ENCODE measurements around the gene COG6. TPM values are rescaled to one million over a fixed set of nuclear protein-coding genes. Genes with fewer than 3 reads are reported as not detected.

Gene COG6
- total and polyA plus RNA-seq, 4 donors: 4.5 to 10.7 (median 8.0) TPM

DNA sequence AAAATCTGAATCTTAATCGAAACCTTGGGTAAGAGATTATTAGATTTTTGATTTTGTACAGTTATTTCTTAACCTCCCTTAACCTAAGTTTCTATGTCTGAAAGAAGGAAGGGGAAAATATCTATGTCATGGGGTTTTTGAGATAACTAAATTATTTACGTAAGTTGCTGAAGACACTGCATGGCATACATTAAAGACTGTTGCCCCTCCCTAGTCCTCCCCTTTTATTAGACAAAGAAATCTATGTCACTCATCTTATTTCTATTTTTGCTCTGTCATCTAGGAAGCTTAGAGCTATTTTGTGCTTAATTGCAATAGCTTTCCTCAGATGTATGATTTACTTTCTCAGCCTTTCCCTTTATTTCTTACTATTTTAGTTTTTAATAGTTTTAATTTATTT lies 15.0 kb downstream of the COG6 start (continued):
- no peak for TF ChIP-seq RXRA (IDR thresholded peaks at IDR 0.05)
- no peak for TF ChIP-seq TAF1 (conservative IDR thresholded peaks at IDR 0.05)
- no peak for TF ChIP-seq YY1 (IDR thresholded peaks at IDR 0.05)
- no peak for TF ChIP-seq SP1 (IDR thresholded peaks at IDR 0.05)
- TF ChIP-seq HNF4A (conservative IDR thresholded peaks at IDR 0.05): no peak
- no peak for TF ChIP-seq FOXA2 (IDR thresholded peaks at IDR 0.05)
- TF ChIP-seq JUND (IDR thresholded peaks at IDR 0.05): no peak
- TF ChIP-seq MAX (IDR thresholded peaks at IDR 0.05): no peak
- no peak for TF ChIP-seq HNF4G (IDR thresholded peaks at IDR 0.05)
- TF ChIP-seq RAD21 (IDR thresholded peaks at IDR 0.05): no peak

GRCh38 chr13:39672378-39673132 lies 17.1 kb downstream of the COG6 start:
- DNase-seq (ENCODE audit: low spot score): no peak
- Histone ChIP-seq H3K4me1 (ENCODE audit: control insufficient read depth in 4 of 4, insufficient read depth in 4 of 4, low read length in 3 of 4) (no peaks in the 10 kb centered on the region), H3K27ac (ENCODE audit: low read depth in 1 of 2, low read length in 2 of 2) (no peak overlapping the region), H3K4me3 (ENCODE audit: low read depth in 1 of 3, low read length in 3 of 3) (no peak overlapping the region), H3K27me3 (ENCODE audit: control insufficient read depth in 4 of 4, insufficient read depth in 4 of 4, low read length in 3 of 4) (no peaks in the 10 kb centered on the region), H3K9ac (ENCODE audit: low read depth in 1 of 2, low read length in 2 of 2) (no peak overlapping the region), H3K9me3 (ENCODE audit: control insufficient read depth in 4 of 4, low read length in 3 of 4) (no peaks in the 10 kb centered on the region), H3K36me3 (ENCODE audit: control insufficient read depth in 4 of 4, insufficient read depth in 3 of 4, low read depth in 1 of 4, low read length in 3 of 4) (peaks cover 0 to 3% (median 0%) of the 10 kb centered on the region in 4 donors)
- WGBS: 98% methylated on average over 3 of the region's 3 CpGs
- TF ChIP-seq YY1 (IDR thresholded peaks at IDR 0.05) (no peak), NR2F2 (IDR thresholded peaks at IDR 0.05) (no peak), RXRA (IDR thresholded peaks at IDR 0.05) (no peak), FOXA1 (IDR thresholded peaks at IDR 0.05) (no peak), MAX (IDR thresholded peaks at IDR 0.05) (no peak), CTCF (IDR thresholded peaks at IDR 0.05; ENCODE audit: low read depth, low read length, missing input control) (no peak), JUND (IDR thresholded peaks at IDR 0.05) (no peak), RAD21 (IDR thresholded peaks at IDR 0.05) (no peak), EGR1 (IDR thresholded peaks at IDR 0.05; ENCODE audit: low read depth in 2 of 2) (no peak), GABPA (IDR thresholded peaks at IDR 0.05 in 1 of 2, conservative IDR thresholded peaks at IDR 0.05 in 1 of 2) (no peak), HNF4G (IDR thresholded peaks at IDR 0.05) (no peak), TAF1 (conservative IDR thresholded peaks at IDR 0.05) (no peak), ATF3 (IDR thresholded peaks at IDR 0.05) (no peak), FOXA2 (IDR thresholded peaks at IDR 0.05) (no peak), HNF4A (conservative IDR thresholded peaks at IDR 0.05) (no peak), SP1 (IDR thresholded peaks at IDR 0.05) (no peak)
- TF ChIP-seq, protein P1, sequence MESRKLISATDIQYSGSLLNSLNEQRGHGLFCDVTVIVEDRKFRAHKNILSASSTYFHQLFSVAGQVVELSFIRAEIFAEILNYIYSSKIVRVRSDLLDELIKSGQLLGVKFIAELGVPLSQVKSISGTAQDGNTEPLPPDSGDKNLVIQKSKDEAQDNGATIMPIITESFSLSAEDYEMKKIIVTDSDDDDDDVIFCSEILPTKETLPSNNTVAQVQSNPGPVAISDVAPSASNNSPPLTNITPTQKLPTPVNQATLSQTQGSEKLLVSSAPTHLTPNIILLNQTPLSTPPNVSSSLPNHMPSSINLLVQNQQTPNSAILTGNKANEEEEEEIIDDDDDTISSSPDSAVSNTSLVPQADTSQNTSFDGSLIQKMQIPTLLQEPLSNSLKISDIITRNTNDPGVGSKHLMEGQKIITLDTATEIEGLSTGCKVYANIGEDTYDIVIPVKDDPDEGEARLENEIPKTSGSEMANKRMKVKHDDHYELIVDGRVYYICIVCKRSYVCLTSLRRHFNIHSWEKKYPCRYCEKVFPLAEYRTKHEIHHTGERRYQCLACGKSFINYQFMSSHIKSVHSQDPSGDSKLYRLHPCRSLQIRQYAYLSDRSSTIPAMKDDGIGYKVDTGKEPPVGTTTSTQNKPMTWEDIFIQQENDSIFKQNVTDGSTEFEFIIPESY (IDR thresholded peaks at IDR 0.05): no peak
- TF ChIP-seq, protein P2, sequence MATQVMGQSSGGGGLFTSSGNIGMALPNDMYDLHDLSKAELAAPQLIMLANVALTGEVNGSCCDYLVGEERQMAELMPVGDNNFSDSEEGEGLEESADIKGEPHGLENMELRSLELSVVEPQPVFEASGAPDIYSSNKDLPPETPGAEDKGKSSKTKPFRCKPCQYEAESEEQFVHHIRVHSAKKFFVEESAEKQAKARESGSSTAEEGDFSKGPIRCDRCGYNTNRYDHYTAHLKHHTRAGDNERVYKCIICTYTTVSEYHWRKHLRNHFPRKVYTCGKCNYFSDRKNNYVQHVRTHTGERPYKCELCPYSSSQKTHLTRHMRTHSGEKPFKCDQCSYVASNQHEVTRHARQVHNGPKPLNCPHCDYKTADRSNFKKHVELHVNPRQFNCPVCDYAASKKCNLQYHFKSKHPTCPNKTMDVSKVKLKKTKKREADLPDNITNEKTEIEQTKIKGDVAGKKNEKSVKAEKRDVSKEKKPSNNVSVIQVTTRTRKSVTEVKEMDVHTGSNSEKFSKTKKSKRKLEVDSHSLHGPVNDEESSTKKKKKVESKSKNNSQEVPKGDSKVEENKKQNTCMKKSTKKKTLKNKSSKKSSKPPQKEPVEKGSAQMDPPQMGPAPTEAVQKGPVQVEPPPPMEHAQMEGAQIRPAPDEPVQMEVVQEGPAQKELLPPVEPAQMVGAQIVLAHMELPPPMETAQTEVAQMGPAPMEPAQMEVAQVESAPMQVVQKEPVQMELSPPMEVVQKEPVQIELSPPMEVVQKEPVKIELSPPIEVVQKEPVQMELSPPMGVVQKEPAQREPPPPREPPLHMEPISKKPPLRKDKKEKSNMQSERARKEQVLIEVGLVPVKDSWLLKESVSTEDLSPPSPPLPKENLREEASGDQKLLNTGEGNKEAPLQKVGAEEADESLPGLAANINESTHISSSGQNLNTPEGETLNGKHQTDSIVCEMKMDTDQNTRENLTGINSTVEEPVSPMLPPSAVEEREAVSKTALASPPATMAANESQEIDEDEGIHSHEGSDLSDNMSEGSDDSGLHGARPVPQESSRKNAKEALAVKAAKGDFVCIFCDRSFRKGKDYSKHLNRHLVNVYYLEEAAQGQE (IDR thresholded peaks at IDR 0.05): no peak

Data from liver (tissue), 9 donors.